BJ (cell line): ENCODE results near the gene PSMB7. TPM values are rescaled to one million over a fixed set of nuclear protein-coding genes. Genes with fewer than 3 reads are reported as not detected.
A peak's percentile ranks its signal among the peaks of the same experiment; 100 is the strongest.

Experiments used
- CTCF ChIA-PET: fragments of 350-600 bp; formaldehyde crosslinking; extraction: SDS; loops from one replicate; lab custom pipeline; 2021; ENCODE audit warnings: antibody characterized with exemption, inconsistent platforms; lab: Yijun Ruan, JAX
- POLR2A ChIA-PET: fragments of 300-600 bp; sonication (Branson Sonifier 250); formaldehyde crosslinking; extraction: SDS; loops from one replicate; lab custom pipeline; 2021; ENCODE audit warnings: antibody characterized with exemption; lab: Charles Lee
- DNase-seq: peaks from one replicate; pipeline ENCODE4 v3.0.0-alpha.2; 2011; ENCODE audit warnings: low read depth
- H3K27me3 ChIP-seq: 2 replicates; pipeline ENCODE4 v1.6.0; 2011; ENCODE audit warnings: low read length; ENCODE audit not compliant: control insufficient read depth, insufficient read depth
- H3K36me3 ChIP-seq: 2 replicates; pipeline ENCODE4 v1.5.1; 2011; ENCODE audit warnings: low read length; ENCODE audit not compliant: control insufficient read depth, insufficient read depth
- H3K4me3 ChIP-seq: 2 replicates; pipeline ENCODE4 v1.5.1; 2011; ENCODE audit warnings: low read depth, mild to moderate bottlenecking, control low read depth, low read length
- polyA plus RNA-seq: library from polyadenylated mRNA; depleted of rRNA; stranded (reverse); fragments of >200 nt; gene quantifications from 2 replicates; pipeline ENCODE4 v1.2.3, GENCODE V29; 2011
- TF ChIP-seq, protein P1 (sequence below): IDR thresholded peaks from 2 replicates; pipeline ENCODE4 v1.5.1; 2011; ENCODE audit warnings: low read depth, mild to moderate bottlenecking, control low read depth, inconsistent platforms, low read length, moderate library complexity; ENCODE audit not compliant: insufficient read depth

PSMB7 gene
- polyA plus RNA-seq, 1 experiment: 325 TPM

DNA sequence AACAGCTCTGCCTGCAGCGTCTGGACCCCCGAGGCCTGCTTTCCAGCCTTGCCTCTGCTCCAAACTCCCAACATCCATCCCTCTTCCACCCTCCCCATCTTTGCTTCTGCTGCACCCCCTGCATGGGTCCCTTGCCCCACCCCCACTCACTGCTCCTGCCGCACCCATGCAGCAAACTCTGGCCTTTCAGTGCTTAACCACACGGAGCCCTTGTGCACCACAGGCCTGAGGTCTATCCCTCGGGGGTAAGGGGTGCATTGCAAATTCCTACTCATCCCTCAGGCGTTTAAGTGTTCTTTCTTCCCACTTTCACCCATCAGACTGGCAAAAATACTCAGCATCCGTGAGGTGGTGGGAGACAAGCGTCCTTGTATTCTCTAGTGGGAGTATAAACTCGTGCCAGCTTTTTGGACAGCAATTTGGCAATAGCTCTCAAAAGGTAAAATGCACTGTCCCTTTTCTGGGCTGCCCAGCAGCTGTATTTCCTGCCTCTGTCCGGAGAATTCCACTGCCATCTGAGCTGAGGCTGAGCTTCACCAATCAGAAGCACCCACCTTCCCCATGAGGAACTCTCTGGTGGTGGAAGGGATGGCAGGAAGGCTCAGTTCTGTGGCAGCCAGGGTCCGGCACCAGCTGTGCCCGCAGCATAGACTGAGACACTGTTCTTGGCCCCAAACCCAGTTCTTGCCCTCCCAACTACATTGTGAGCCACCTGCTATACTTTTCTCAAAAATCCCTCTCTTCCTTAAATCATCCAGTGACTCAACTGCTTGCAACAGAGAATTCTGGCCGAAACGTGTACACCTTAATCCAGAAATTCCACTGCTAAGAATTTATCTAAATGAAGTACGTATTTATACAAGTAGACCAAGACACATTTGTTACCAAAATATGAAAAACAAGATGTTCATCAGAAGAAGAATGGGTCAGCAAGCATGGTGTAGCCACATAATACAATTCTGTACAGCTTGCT lies 15.0 kb downstream of the PSMB7 start:
- no peak for DNase-seq
- ChIA-PET POLR2A (interaction anchor here (0.5 kb wide), 1 partner anchor 595 kb away, joined by 8 read pairs; no protein-coding TSS in a partner anchor), CTCF (interaction anchor here (1.1 to 4.6 kb wide), 6 partner anchors 10 to 274 kb away, joined by 4 to 26 read pairs (median 6); partner anchors contain the start of gene PSMB7)
- no peak overlapping the region for H3K4me3 ChIP-seq
- TF ChIP-seq, protein P1, sequence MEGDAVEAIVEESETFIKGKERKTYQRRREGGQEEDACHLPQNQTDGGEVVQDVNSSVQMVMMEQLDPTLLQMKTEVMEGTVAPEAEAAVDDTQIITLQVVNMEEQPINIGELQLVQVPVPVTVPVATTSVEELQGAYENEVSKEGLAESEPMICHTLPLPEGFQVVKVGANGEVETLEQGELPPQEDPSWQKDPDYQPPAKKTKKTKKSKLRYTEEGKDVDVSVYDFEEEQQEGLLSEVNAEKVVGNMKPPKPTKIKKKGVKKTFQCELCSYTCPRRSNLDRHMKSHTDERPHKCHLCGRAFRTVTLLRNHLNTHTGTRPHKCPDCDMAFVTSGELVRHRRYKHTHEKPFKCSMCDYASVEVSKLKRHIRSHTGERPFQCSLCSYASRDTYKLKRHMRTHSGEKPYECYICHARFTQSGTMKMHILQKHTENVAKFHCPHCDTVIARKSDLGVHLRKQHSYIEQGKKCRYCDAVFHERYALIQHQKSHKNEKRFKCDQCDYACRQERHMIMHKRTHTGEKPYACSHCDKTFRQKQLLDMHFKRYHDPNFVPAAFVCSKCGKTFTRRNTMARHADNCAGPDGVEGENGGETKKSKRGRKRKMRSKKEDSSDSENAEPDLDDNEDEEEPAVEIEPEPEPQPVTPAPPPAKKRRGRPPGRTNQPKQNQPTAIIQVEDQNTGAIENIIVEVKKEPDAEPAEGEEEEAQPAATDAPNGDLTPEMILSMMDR: no peak
- peaks cover 4% of the 10 kb centered on the region; the same call in 1 of the 2 replicates for H3K36me3 ChIP-seq
- no peaks in the 10 kb centered on the region for H3K27me3 ChIP-seq

DNA sequence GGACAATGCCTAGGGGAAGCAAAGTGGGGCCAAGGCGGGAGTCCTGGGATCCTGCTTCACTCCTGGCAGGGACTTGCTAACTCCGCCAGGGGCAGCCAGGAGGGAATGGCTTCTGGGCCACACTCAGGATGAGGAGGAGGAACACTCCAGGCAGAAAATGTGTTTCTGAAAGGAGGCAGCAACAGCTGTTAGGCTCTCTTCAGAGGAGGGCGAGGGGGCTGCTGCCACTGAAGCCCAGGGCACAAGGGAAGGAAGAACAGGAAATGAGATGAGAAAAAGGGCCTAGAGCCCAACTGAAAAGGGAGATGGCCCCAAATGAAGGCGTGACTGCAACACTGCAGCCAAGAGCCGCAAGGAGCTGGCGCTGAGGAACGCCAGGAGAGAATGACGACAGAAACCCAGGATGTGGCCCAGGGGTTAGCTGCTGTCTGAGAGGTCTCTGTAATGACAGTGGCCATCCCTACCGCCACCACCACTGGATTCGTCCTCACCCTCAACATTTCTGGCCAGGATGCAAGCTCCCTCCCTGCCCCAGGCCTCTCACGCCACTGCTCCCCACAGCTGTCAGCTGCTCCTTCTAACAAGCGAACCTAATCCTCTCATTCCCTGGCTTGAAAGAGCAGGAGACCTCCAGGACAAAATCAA lies 15.8 kb downstream of the PSMB7 start:
- Histone ChIP-seq H3K36me3 (peaks cover 4% of the 10 kb centered on the region; the same call in 1 of the 2 replicates), H3K27me3 (no peaks in the 10 kb centered on the region), H3K4me3 (no peak overlapping the region)
- DNase-seq: peak; percentile 50
- CTCF ChIA-PET: interaction anchor here (1.1 to 4.6 kb wide), 6 partner anchors 11 to 273 kb away, joined by 3 to 26 read pairs (median 4); partner anchors contain the start of gene PSMB7
- POLR2A ChIA-PET: interaction anchor here (0.6 kb wide), 1 partner anchor 367 kb away, joined by 7 read pairs; no protein-coding TSS in a partner anchor
- TF ChIP-seq, protein P1: peak; percentile 53

DNA sequence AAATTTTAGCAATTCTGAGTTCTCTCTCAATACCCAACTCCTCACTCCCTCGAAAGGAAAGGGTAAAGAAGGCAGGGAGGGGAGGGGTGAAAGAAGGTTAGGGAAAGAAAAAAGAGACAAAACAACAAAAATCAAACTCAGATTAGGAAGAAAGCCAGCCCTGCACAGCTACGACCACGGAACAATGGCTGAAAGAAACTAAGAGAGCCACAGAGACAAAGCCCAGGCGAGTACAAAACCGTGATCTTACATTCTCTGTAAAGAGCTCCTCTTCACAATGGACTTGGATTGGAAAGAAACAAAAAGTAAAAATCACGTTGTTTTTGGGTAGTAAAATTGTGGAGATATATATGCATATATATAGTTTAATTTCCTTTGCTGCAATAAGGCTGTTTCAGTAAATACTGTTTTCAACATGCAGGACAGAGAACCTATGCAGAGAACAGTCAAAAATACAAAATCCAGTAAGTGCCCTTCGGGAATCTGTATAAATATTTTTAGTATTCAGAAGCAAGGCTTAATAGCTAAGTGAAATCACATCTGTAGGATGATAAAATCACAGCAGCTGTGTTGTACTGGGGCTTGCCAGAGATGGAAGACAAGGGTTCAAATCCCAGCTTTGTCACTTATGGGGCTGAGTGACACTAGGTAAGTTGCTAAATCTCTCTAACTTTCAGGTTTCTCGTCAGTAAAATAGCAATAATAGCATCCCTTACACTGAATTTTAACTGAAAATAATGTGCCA lies 16.9 kb downstream of the PSMB7 start:
- DNase-seq: no peak
- TF ChIP-seq, protein P1: no peak
- no peak overlapping the region for H3K4me3 ChIP-seq
- H3K27me3 ChIP-seq: no peaks in the 10 kb centered on the region
- ChIA-PET CTCF (interaction anchor here (0.6 to 4.6 kb wide), 6 partner anchors 11 to 658 kb away, joined by 3 to 26 read pairs (median 4); partner anchors contain the start of gene PSMB7), POLR2A (no interaction called here)
- peaks cover 1% of the 10 kb centered on the region; the same call in 1 of the 2 replicates for H3K36me3 ChIP-seq

GRCh38 chr9:124395826-124396225 lies 19.4 kb downstream of the PSMB7 start:
- H3K27me3 ChIP-seq: no peaks in the 10 kb centered on the region
- POLR2A ChIA-PET: no interaction called here
- no peaks in the 10 kb centered on the region for H3K36me3 ChIP-seq
- H3K4me3 ChIP-seq: no peak overlapping the region
- CTCF ChIA-PET: interaction anchor here (0.6 to 9.2 kb wide), 4 partner anchors 46 to 381 kb away, joined by 3 to 99 read pairs (median 5); no protein-coding TSS in a partner anchor
- DNase-seq: no peak
- TF ChIP-seq, protein P1: no peak
